Measurements from ENCODE around the gene SH2D2A.

GRCh38 chr1:156808186-156809030 lies 8.2 kb downstream of the SH2D2A start:
- TF ChIP-seq EZH2phosphoT487 (IDR thresholded peaks at IDR 0.05; ENCODE audit: borderline replicate concordance, low read depth) (no peak), FOXM1 (IDR thresholded peaks at IDR 0.05; ENCODE audit: low read depth) (no peak), YY1 (IDR thresholded peaks at IDR 0.05; ENCODE audit: low read depth) (no peak), RCOR1 (IDR thresholded peaks at IDR 0.05; ENCODE audit: low read length) (no peak)
- TF ChIP-seq, protein P1, sequence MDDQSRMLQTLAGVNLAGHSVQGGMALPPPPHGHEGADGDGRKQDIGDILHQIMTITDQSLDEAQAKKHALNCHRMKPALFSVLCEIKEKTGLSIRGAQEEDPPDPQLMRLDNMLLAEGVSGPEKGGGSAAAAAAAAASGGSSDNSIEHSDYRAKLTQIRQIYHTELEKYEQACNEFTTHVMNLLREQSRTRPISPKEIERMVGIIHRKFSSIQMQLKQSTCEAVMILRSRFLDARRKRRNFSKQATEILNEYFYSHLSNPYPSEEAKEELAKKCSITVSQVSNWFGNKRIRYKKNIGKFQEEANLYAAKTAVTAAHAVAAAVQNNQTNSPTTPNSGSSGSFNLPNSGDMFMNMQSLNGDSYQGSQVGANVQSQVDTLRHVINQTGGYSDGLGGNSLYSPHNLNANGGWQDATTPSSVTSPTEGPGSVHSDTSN (IDR thresholded peaks at IDR 0.05) = no peak
- TF ChIP-seq, protein P2, sequence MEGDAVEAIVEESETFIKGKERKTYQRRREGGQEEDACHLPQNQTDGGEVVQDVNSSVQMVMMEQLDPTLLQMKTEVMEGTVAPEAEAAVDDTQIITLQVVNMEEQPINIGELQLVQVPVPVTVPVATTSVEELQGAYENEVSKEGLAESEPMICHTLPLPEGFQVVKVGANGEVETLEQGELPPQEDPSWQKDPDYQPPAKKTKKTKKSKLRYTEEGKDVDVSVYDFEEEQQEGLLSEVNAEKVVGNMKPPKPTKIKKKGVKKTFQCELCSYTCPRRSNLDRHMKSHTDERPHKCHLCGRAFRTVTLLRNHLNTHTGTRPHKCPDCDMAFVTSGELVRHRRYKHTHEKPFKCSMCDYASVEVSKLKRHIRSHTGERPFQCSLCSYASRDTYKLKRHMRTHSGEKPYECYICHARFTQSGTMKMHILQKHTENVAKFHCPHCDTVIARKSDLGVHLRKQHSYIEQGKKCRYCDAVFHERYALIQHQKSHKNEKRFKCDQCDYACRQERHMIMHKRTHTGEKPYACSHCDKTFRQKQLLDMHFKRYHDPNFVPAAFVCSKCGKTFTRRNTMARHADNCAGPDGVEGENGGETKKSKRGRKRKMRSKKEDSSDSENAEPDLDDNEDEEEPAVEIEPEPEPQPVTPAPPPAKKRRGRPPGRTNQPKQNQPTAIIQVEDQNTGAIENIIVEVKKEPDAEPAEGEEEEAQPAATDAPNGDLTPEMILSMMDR (IDR thresholded peaks at IDR 0.05) = no peak
- TF ChIP-seq, protein P3, sequence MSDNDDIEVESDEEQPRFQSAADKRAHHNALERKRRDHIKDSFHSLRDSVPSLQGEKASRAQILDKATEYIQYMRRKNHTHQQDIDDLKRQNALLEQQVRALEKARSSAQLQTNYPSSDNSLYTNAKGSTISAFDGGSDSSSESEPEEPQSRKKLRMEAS (IDR thresholded peaks at IDR 0.05; ENCODE audit: low read depth) = no peak
